Gastrocnemius medialis (tissue), 4 donors: ENCODE data around the gene C1QL4.

ENCODE experiments used
- CTCF ChIP-seq, 5 experiments: fragments of 450-650 bp in 3 of 5; fragments of 200-600 bp in 2 of 5; sonication (generic) in 2 of 5; IDR thresholded peaks in 4 of 5; conservative IDR thresholded peaks in 1 of 5; 1 replicate in 4 of 5; 2 replicates in 1 of 5; pipeline ENCODE4 v1.5.1; 2016 to 2019; ENCODE audit warnings: antibody characterized with exemption in 5 of 5, mild to moderate bottlenecking in 3 of 5, moderate library complexity in 3 of 5
- POLR2A ChIP-seq, 2 donors: fragments of 450-650 bp; IDR thresholded peaks; one replicate each; pipeline ENCODE4 v1.6.1; 2017; ENCODE audit warnings: antibody characterized with exemption in 2 of 2, mild to moderate bottlenecking in 2 of 2, moderate library complexity in 2 of 2

- peak; percentile 60 to 81 (median 66) for TF ChIP-seq CTCF (IDR thresholded peaks at IDR 0.05 in 4 of 5, conservative IDR thresholded peaks at IDR 0.05 in 1 of 5)
- no peak for TF ChIP-seq POLR2A (IDR thresholded peaks at IDR 0.05)
Observed at GRCh38 chr12:49342066-49342913, 5.3 kb upstream of the C1QL4 start.
